ENCODE results near the gene NMNAT1. TPM values are rescaled to one million over a fixed set of nuclear protein-coding genes. Genes with fewer than 3 reads are reported as not detected.

The NMNAT1 gene
- total RNA-seq, 1 experiment from 2014 or later = 8.6 TPM

GRCh38 chr1:9996624-9997582, 53.6 kb downstream of the NMNAT1 start, which contains the start of gene RBP7:
Gene RBP7 (plus strand): TSS chr1:9997228. CDS start chr1:9997259, 31 bp downstream.
- H3K4me2 ChIP-seq (ENCODE audit: low read length) = peak within 1 kb of the TSS; percentile 91
- ATAC-seq = peak; percentile 80
- no peaks in the 10 kb centered on the region for H3K9me2 ChIP-seq (ENCODE audit: insufficient read depth)
- intact Hi-C loops (cut with micrococcal nuclease) = no loop called here
- H3K4me1 ChIP-seq (ENCODE audit: control insufficient read depth in 1 of 2, insufficient read depth in 2 of 2, low read length in 2 of 2) = peaks cover 5 to 14% of the 10 kb centered on the region in 2 experiments
- H3K9ac ChIP-seq (ENCODE audit: low read length) = peak within 1 kb of the TSS; percentile 64
- DNase-seq (ENCODE audit: low read depth, low spot score) = no peak
- no TSS peak for BruUV-seq (replicated peaks)
- H3K36me3 ChIP-seq (ENCODE audit: control insufficient read depth in 1 of 2, insufficient read depth in 2 of 2, low read length in 2 of 2) = no peaks in the 10 kb centered on the region
- peak within 1 kb of the TSS; percentile 52 to 60 for H3K4me3 ChIP-seq (replicated peaks in 1 of 2; ENCODE audit: low read depth in 1 of 2, low read length in 2 of 2)
- peak within 1 kb of the TSS; percentile 100 for H2AFZ ChIP-seq (ENCODE audit: low read depth, low read length, poor library complexity, severe bottlenecking)
- H3K79me2 ChIP-seq (ENCODE audit: insufficient read depth, low read length) = no peaks in the 10 kb centered on the region; the same call in 1 of the 2 replicates
- TF ChIP-seq POLR2AphosphoS5 (IDR thresholded peaks at IDR 0.05; ENCODE audit: low read depth, low read length) = peak; percentile 61
- TF ChIP-seq ZFX (IDR thresholded peaks at IDR 0.05) = peak; percentile 67
- no peak for TF ChIP-seq SP1 (IDR thresholded peaks at IDR 0.05; ENCODE audit: low read depth)
- ChIA-PET POLR2A (no interaction called here), CTCF (no interaction called here), RAD21 (ENCODE audit: low non-redundant PET in 1 of 2, low total read pairs in 2 of 2, uncharacterized antibody in 2 of 2, unreplicated experiment in 2 of 2) (no interaction called here)
- no peaks in the 10 kb centered on the region for H3K27me3 ChIP-seq (ENCODE audit: insufficient read depth, low read length)
- no peaks in the 10 kb centered on the region for H4K20me1 ChIP-seq (ENCODE audit: insufficient read depth)
- peak within 1 kb of the TSS; percentile 47; the same call in 1 of the 2 replicates for H3K27ac ChIP-seq (ENCODE audit: low read depth, low read length)
- H3K9me3 ChIP-seq (ENCODE audit: control insufficient read depth in 1 of 2, insufficient read depth in 1 of 2, low read depth in 1 of 2, low read length in 2 of 2) = no peaks in the 10 kb centered on the region

GRCh38 chr1:10001016-10001665, 57.9 kb downstream of the NMNAT1 start:
- TF ChIP-seq CBX3 (IDR thresholded peaks at IDR 0.05; ENCODE audit: low read depth) = no peak
- TF ChIP-seq ATF3 (IDR thresholded peaks at IDR 0.05) = no peak
- TF ChIP-seq CEBPB (IDR thresholded peaks at IDR 0.05; ENCODE audit: low read depth) = no peak
- TF ChIP-seq MAX (IDR thresholded peaks at IDR 0.05) = no peak
- no peak for TF ChIP-seq YY1 (IDR thresholded peaks at IDR 0.05; ENCODE audit: extremely low read depth, insufficient replicate concordance, low read depth, low read length)
- TF ChIP-seq ZFX (IDR thresholded peaks at IDR 0.05) = no peak
- TF ChIP-seq CTCF (IDR thresholded peaks at IDR 0.05 in 2 of 3, conservative IDR thresholded peaks at IDR 0.05 in 1 of 3; ENCODE audit: borderline replicate concordance in 1 of 3, insufficient read depth in 1 of 3, low read depth in 2 of 3, low read length in 2 of 3) = no peak
- no peak for TF ChIP-seq FOSL1 (IDR thresholded peaks at IDR 0.05; ENCODE audit: low read depth)
- no peak for TF ChIP-seq POLR2A (IDR thresholded peaks at IDR 0.05; ENCODE audit: borderline replicate concordance, extremely low read depth, insufficient read depth, insufficient read length)
- ChIA-PET POLR2A (no interaction called here), CTCF (interaction anchor here (0.6 kb wide), 1 partner anchor 10 kb away, joined by 3 read pairs; no protein-coding TSS in a partner anchor), RAD21 (ENCODE audit: low non-redundant PET in 1 of 2, low total read pairs in 2 of 2, uncharacterized antibody in 2 of 2, unreplicated experiment in 2 of 2) (no interaction called here)
- H3K79me2 ChIP-seq (ENCODE audit: insufficient read depth, low read length) = no peaks in the 10 kb centered on the region; the same call in 1 of the 2 replicates
- peaks cover 5 to 14% of the 10 kb centered on the region in 2 experiments for H3K4me1 ChIP-seq (ENCODE audit: control insufficient read depth in 1 of 2, insufficient read depth in 2 of 2, low read length in 2 of 2)
- no TSS peak for BruUV-seq (replicated peaks)
- DNase-seq (ENCODE audit: low read depth, low spot score) (no peak), ATAC-seq (no peak)
- H3K9me3 ChIP-seq (ENCODE audit: control insufficient read depth in 1 of 2, insufficient read depth in 1 of 2, low read depth in 1 of 2, low read length in 2 of 2) = no peaks in the 10 kb centered on the region
- no peak overlapping the region for H3K27ac ChIP-seq (ENCODE audit: low read depth, low read length)
- H3K27me3 ChIP-seq (ENCODE audit: insufficient read depth, low read length) = no peaks in the 10 kb centered on the region
- no peaks in the 10 kb centered on the region for H4K20me1 ChIP-seq (ENCODE audit: insufficient read depth)
- no peak overlapping the region for H3K4me3 ChIP-seq (replicated peaks in 1 of 2; ENCODE audit: low read depth in 1 of 2, low read length in 2 of 2)
- no peaks in the 10 kb centered on the region for H3K36me3 ChIP-seq (ENCODE audit: control insufficient read depth in 1 of 2, insufficient read depth in 2 of 2, low read length in 2 of 2)
- intact Hi-C loops (cut with micrococcal nuclease) = no loop called here
- no peaks in the 10 kb centered on the region for H3K9me2 ChIP-seq (ENCODE audit: insufficient read depth)
- H3K4me2 ChIP-seq (ENCODE audit: low read length) = no peak overlapping the region
- H3K9ac ChIP-seq (ENCODE audit: low read length) = no peak overlapping the region
- no peak overlapping the region for H2AFZ ChIP-seq (ENCODE audit: low read depth, low read length, poor library complexity, severe bottlenecking)

Data from HCT116 (cell line).